C4-2B (cell line): ENCODE measurements around the gene CPLX1.

Source experiments
- CTCF ChIP-seq: fragments of 450-650 bp; conservative IDR thresholded peaks from 2 replicates; pipeline ENCODE4 v1.5.1; 2017; ENCODE audit warnings: mild to moderate bottlenecking
- ZFX ChIP-seq: fragments of 450-650 bp; IDR thresholded peaks from 2 replicates; pipeline ENCODE4 v1.6.1; 2017

GRCh38 chr4:796206-796605 lies 29.7 kb downstream of the CPLX1 start:
- TF ChIP-seq CTCF (no peak), ZFX (no peak)
